Tibial nerve (tissue), 4 donors: Measurements from ENCODE around the gene RAI1. TPM values are rescaled to one million over a fixed set of nuclear protein-coding genes. Genes with fewer than 3 reads are reported as not detected.

ENCODE experiments used
- DNase-seq, 2 donors: peaks; one replicate each; pipeline ENCODE4 v3.0.0-alpha.2; 2019; ENCODE audit warnings: low spot score in 2 of 2
- H3K27ac ChIP-seq, 4 donors: fragments of 200-600 bp; sonication (generic) in 3 of 4; one replicate each; pipeline ENCODE4 v1.5.1; 2017 to 2019; ENCODE audit warnings: mild to moderate bottlenecking in 1 of 4
- H3K27me3 ChIP-seq, 2 donors: fragments of 200-600 bp; sonication (generic) in 1 of 2; one replicate each; pipeline versions ENCODE4 v1.5.1 to v1.6.0; 2017 to 2019
- H3K36me3 ChIP-seq, 3 donors: fragments of 200-600 bp; sonication (generic); one replicate each; pipeline ENCODE4 v1.5.1; 2018 to 2019
- H3K4me1 ChIP-seq, 4 donors: fragments of 200-600 bp; sonication (generic) in 3 of 4; one replicate each; pipeline ENCODE4 v1.5.1; 2017 to 2019
- H3K4me3 ChIP-seq, 4 donors: fragments of 200-600 bp; sonication (generic) in 3 of 4; one replicate each; pipeline ENCODE4 v1.5.1; 2017 to 2019; ENCODE audit warnings: mild to moderate bottlenecking in 1 of 4, moderate library complexity in 1 of 4
- H3K9me3 ChIP-seq, 4 donors: fragments of 200-600 bp; sonication (generic) in 3 of 4; one replicate each; pipeline ENCODE4 v1.5.1; 2017 to 2019
- CTCF ChIP-seq, 5 experiments: fragments of 200-600 bp in 3 of 5; fragments of 450-650 bp in 2 of 5; sonication (generic) in 3 of 5; IDR thresholded peaks; one replicate each; pipeline ENCODE4 v1.5.1; 2016 to 2019; ENCODE audit warnings: antibody characterized with exemption in 5 of 5, mild to moderate bottlenecking in 3 of 5, moderate library complexity in 2 of 5
- EP300 ChIP-seq, 2 donors: sonication (generic); formaldehyde crosslinking; IDR thresholded peaks; one replicate each; pipeline ENCODE4 v1.6.1; 2017; ENCODE audit warnings: antibody characterized with exemption in 2 of 2, mild to moderate bottlenecking in 1 of 2
- POLR2A ChIP-seq, 2 donors: fragments of 450-650 bp; IDR thresholded peaks; one replicate each; pipeline ENCODE4 v1.6.1; 2017; ENCODE audit warnings: antibody characterized with exemption in 2 of 2, mild to moderate bottlenecking in 2 of 2, moderate library complexity in 2 of 2
- WGBS, 2 donors: methylation state at CpG; one replicate each; pipeline ENCODE4 v1.1.5; 2018; 5-methylcytosine and 5-hydroxymethylcytosine counted together
- total RNA-seq, 4 donors: library from RNA; depleted of rRNA; stranded (reverse); fragments of >200 nt; gene quantifications; one replicate each; pipeline ENCODE4 v1.1.0, GENCODE V29; 2016

Gene RAI1
- total RNA-seq, 4 donors from 2014 or later = 32.9 to 52.7 (median 45.9) TPM

GRCh38 chr17:17708816-17709215 is 27.6 kb downstream of the RAI1 start:
- DNase-seq = no peak
- H3K36me3 ChIP-seq = peaks cover 0 to 4% (median 0%) of the 10 kb centered on the region in 3 donors
- H3K27ac ChIP-seq = peak overlapping the region in 1 of 4 donors; percentile 34
- H3K27me3 ChIP-seq = no peaks in the 10 kb centered on the region
- 80 to 90% methylated on average over 9 of the region's 9 CpGs for WGBS, 2 donors
- no peaks in the 10 kb centered on the region for H3K9me3 ChIP-seq
- H3K4me3 ChIP-seq = no peak overlapping the region
- TF ChIP-seq EP300 (IDR thresholded peaks at IDR 0.05) = no peak
- TF ChIP-seq POLR2A (IDR thresholded peaks at IDR 0.05) = no peak
- no peak for TF ChIP-seq CTCF (IDR thresholded peaks at IDR 0.05)
- peaks cover 0 to 62% (median 33%) of the 10 kb centered on the region in 4 donors for H3K4me1 ChIP-seq

GRCh38 chr17:17709815-17710321 is 28.6 kb downstream of the RAI1 start:
- Histone ChIP-seq H3K27me3 (no peaks in the 10 kb centered on the region), H3K4me3 (no peak overlapping the region), H3K36me3 (peaks cover 0 to 4% (median 0%) of the 10 kb centered on the region in 3 donors), H3K4me1 (peaks cover 0 to 64% (median 38%) of the 10 kb centered on the region in 4 donors), H3K9me3 (no peaks in the 10 kb centered on the region), H3K27ac (peak overlapping the region in 2 of 4 donors; percentile 70 to 79)
- TF ChIP-seq CTCF (IDR thresholded peaks at IDR 0.05) = no peak
- TF ChIP-seq EP300 (IDR thresholded peaks at IDR 0.05) = no peak
- TF ChIP-seq POLR2A (IDR thresholded peaks at IDR 0.05) = no peak
- DNase-seq = no peak
- 94 to 95% methylated on average over 11 to 15 of the region's 15 CpGs for whole genome bisulfite sequencing, 2 donors

- no peak for TF ChIP-seq POLR2A (IDR thresholded peaks at IDR 0.05)
- no peak for TF ChIP-seq CTCF (IDR thresholded peaks at IDR 0.05)
- TF ChIP-seq EP300 (IDR thresholded peaks at IDR 0.05) = no peak
- peak overlapping the region in 3 of 4 donors; percentile 9 to 79 (median 70) for H3K27ac ChIP-seq
- peaks cover 0 to 68% (median 40%) of the 10 kb centered on the region in 4 donors for H3K4me1 ChIP-seq
Measured at GRCh38 chr17:17710355-17710727, 29.1 kb downstream of the RAI1 start.

GRCh38 chr17:17710728-17711541 is 29.7 kb downstream of the RAI1 start:
- 44 to 55% methylated on average over 12 to 16 of the region's 16 CpGs for WGBS, 2 donors
- Histone ChIP-seq H3K4me3 (no peak overlapping the region), H3K27ac (peak overlapping the region; percentile 9 to 79 (median 46)), H3K4me1 (peaks cover 0 to 72% (median 40%) of the 10 kb centered on the region in 4 donors), H3K9me3 (no peaks in the 10 kb centered on the region), H3K27me3 (no peaks in the 10 kb centered on the region), H3K36me3 (peaks cover 0 to 4% (median 0%) of the 10 kb centered on the region in 3 donors)
- TF ChIP-seq POLR2A (IDR thresholded peaks at IDR 0.05) = no peak
- DNase-seq = no peak

More at GRCh38 chr17:17710355-17710727, 29.1 kb downstream of the RAI1 start:
- DNase-seq = no peak
- no peaks in the 10 kb centered on the region for H3K27me3 ChIP-seq
- H3K36me3 ChIP-seq = peaks cover 0 to 4% (median 0%) of the 10 kb centered on the region in 3 donors
- H3K4me3 ChIP-seq = no peak overlapping the region
- H3K9me3 ChIP-seq = no peaks in the 10 kb centered on the region
- 81 to 87% methylated on average over 4 of the region's 4 CpGs for WGBS, 2 donors

GRCh38 chr17:17711641-17712162 is 30.4 kb downstream of the RAI1 start:
- H3K9me3 ChIP-seq = no peaks in the 10 kb centered on the region
- peak overlapping the region; percentile 3 to 79 (median 46) for H3K27ac ChIP-seq
- H3K4me1 ChIP-seq = peaks cover 0 to 71% (median 40%) of the 10 kb centered on the region in 4 donors
- H3K27me3 ChIP-seq = no peaks in the 10 kb centered on the region
- DNase-seq = no peak
- no peak overlapping the region for H3K4me3 ChIP-seq
- 50 to 71% methylated on average over 11 to 12 of the region's 12 CpGs for WGBS, 2 donors
- TF ChIP-seq CTCF (IDR thresholded peaks at IDR 0.05) = no peak
- no peak for TF ChIP-seq EP300 (IDR thresholded peaks at IDR 0.05)
- no peak for TF ChIP-seq POLR2A (IDR thresholded peaks at IDR 0.05)
- peaks cover 0 to 4% (median 0%) of the 10 kb centered on the region in 3 donors for H3K36me3 ChIP-seq
